Thoracic aorta (tissue), 2 donors: ENCODE measurements around the gene PTPRG. TPM values are rescaled to one million over a fixed set of nuclear protein-coding genes. Genes with fewer than 3 reads are reported as not detected.

ENCODE experiments used
- ATAC-seq: fragments of 150-250 bp; one replicate; pipeline ENCODE4 v1.8.0; 2017; ENCODE audit warnings: low read depth; ENCODE audit not compliant: insufficient number of reproducible peaks, low FRiP score
- DNase-seq: peaks from one replicate; pipeline ENCODE4 v3.0.0-alpha.2; 2020; ENCODE audit warnings: low spot score
- H3K27ac ChIP-seq, 2 donors: fragments of 200-600 bp; sonication (generic); 1 replicate in 1 of 2; 2 replicates in 1 of 2; pipeline ENCODE4 v1.5.1; 2016; ENCODE audit warnings: mild to moderate bottlenecking in 2 of 2, moderate library complexity in 2 of 2
- H3K27me3 ChIP-seq: fragments of 200-600 bp; sonication (generic); replicated peaks from 2 replicates; pipeline ENCODE4 v1.6.0; 2016; ENCODE audit warnings: mild to moderate bottlenecking; ENCODE audit not compliant: insufficient read depth
- H3K36me3 ChIP-seq: fragments of 200-600 bp; sonication (generic); one replicate; pipeline ENCODE4 v1.5.1; 2016
- H3K4me1 ChIP-seq, 2 donors: fragments of 200-600 bp; sonication (generic); 1 replicate in 1 of 2; 2 replicates in 1 of 2; pipeline versions ENCODE4 v1.5.1 to v1.6.0; 2016; ENCODE audit warnings: low read depth in 2 of 2, mild to moderate bottlenecking in 1 of 2; ENCODE audit not compliant: control insufficient read depth in 1 of 2
- H3K4me3 ChIP-seq: fragments of 200-600 bp; sonication (generic); 2 replicates; pipeline ENCODE4 v1.5.1; 2016; ENCODE audit warnings: mild to moderate bottlenecking
- H3K9me3 ChIP-seq: fragments of 200-600 bp; sonication (generic); 2 replicates; pipeline ENCODE4 v1.5.1; 2016
- CTCF ChIP-seq: fragments of 200-600 bp; sonication (generic); IDR thresholded peaks from one replicate; pipeline ENCODE4 v1.5.1; 2019; ENCODE audit warnings: antibody characterized with exemption
- total RNA-seq, 2 donors: library from RNA; depleted of rRNA; stranded (reverse); fragments of >200 nt; gene quantifications; one replicate each; pipeline versions ENCODE4 v1.1.0 to v1.2.3, GENCODE V29; 2016

PTPRG gene
- total RNA-seq, 2 donors from 2014 or later = 154 to 208 TPM

- H3K4me3 ChIP-seq = no peak overlapping the region
- H3K4me1 ChIP-seq = peaks cover 45 to 55% of the 10 kb centered on the region in 2 donors
- H3K27me3 ChIP-seq = no peaks in the 10 kb centered on the region
- H3K36me3 ChIP-seq = no peaks in the 10 kb centered on the region
- no peak for TF ChIP-seq CTCF
- DNase-seq (no peak), ATAC-seq (no peak)
- H3K27ac ChIP-seq = no peak overlapping the region
- no peaks in the 10 kb centered on the region for H3K9me3 ChIP-seq
Measured at GRCh38 chr3:61876797-61877196, 315.4 kb downstream of the PTPRG start.

GRCh38 chr3:61877359-61878138 lies 316.2 kb downstream of the PTPRG start:
- Histone ChIP-seq H3K4me1 (peaks cover 45 to 48% of the 10 kb centered on the region in 2 donors), H3K4me3 (no peak overlapping the region), H3K9me3 (no peaks in the 10 kb centered on the region), H3K27ac (no peak overlapping the region), H3K27me3 (no peaks in the 10 kb centered on the region), H3K36me3 (no peaks in the 10 kb centered on the region)
- DNase-seq (no peak), ATAC-seq (no peak)
- TF ChIP-seq CTCF = no peak

GRCh38 chr3:61882253-61882652 lies 320.9 kb downstream of the PTPRG start:
- no peak for DNase-seq
- H3K27ac ChIP-seq = no peak overlapping the region
- H3K36me3 ChIP-seq = no peaks in the 10 kb centered on the region
- TF ChIP-seq CTCF = no peak
- H3K4me1 ChIP-seq = peaks cover 5 to 14% of the 10 kb centered on the region in 2 donors
- H3K4me3 ChIP-seq = no peak overlapping the region
- ATAC-seq = no peak
- H3K9me3 ChIP-seq = no peaks in the 10 kb centered on the region
- H3K27me3 ChIP-seq = no peaks in the 10 kb centered on the region

- ATAC-seq (no peak), DNase-seq (no peak)
- H3K9me3 ChIP-seq = no peaks in the 10 kb centered on the region
- no peak overlapping the region for H3K4me3 ChIP-seq
- H3K27me3 ChIP-seq = no peaks in the 10 kb centered on the region
- no peak for TF ChIP-seq CTCF
- peaks cover 0 to 18% of the 10 kb centered on the region in 2 donors for H3K4me1 ChIP-seq
- H3K36me3 ChIP-seq = no peaks in the 10 kb centered on the region
- no peak overlapping the region for H3K27ac ChIP-seq
Measured at GRCh38 chr3:61884794-61885193, 323.4 kb downstream of the PTPRG start.

GRCh38 chr3:61885414-61885813 lies 324.0 kb downstream of the PTPRG start:
- no peaks in the 10 kb centered on the region for H3K36me3 ChIP-seq
- H3K27ac ChIP-seq = no peak overlapping the region
- TF ChIP-seq CTCF = no peak
- H3K4me3 ChIP-seq = no peak overlapping the region
- DNase-seq (no peak), ATAC-seq (no peak)
- H3K4me1 ChIP-seq = peaks cover 3 to 24% of the 10 kb centered on the region in 2 donors
- H3K27me3 ChIP-seq = no peaks in the 10 kb centered on the region
- H3K9me3 ChIP-seq = no peaks in the 10 kb centered on the region
